Stimulated activated CD4-positive, alpha-beta T cell treated with anti-CD3 and anti-CD28 coated beads, TNF-alpha, amount 100 ng/mL, for 24 hours (primary cell): ENCODE data around the gene USP21.
"Not testable (repeated sequence)": the region's sequence is repeated elsewhere in the genome, so short reads cannot be mapped to it uniquely, and the experiment has no call there.

ENCODE experiments used
- DNase-seq, 3 experiments: peaks; one replicate each; pipeline ENCODE4 v3.0.0-alpha.2; 2020; ENCODE audit warnings: low read depth in 3 of 3

Gene USP21

DNA sequence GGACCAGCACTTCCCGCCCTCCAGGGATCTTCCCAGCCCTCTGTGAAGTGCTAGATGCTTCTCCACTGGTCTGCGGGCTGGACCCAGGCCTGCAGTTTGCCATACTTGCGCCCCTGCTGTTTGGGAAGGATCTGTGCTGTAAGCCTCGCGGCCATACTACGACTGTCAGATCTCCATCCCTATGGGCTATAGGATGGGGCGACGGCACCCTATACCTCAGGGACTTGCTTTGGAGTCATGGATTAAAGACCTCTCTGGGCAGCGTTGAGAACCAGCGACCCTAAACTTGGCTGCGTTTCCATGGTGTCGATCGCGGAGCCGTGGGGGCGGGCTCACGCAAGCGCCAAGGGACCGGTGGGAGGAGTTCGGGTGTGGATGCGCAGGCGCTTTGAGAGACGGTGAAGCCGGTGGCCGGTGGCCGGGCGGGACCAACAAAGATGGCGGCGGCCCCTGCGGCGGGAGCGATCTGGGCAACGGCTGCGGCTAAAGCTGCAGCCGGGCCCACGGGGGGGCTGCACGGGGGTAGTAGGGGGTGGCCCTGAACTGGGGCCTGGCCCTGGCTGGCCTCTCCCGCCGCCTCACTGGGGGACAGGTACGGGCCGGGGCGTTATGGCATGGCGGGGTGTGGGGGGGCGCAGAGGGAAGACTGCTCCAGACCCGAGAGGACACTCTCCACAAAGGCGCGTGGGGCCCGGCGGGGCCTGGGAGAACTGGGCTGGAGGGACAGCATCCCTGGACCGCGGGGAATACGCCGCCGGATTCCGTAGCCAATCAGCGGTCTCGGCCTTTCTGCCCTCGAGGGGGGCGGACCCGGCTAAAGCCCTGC is at the start of gene USP21:
Gene USP21 (plus strand): TSS at position 414 of the 826 bp plus-strand sequence. CDS start 1,141 bp downstream, outside the sequence.
- DNase-seq = peak; percentile 85 to 91 (median 86)

DNA sequence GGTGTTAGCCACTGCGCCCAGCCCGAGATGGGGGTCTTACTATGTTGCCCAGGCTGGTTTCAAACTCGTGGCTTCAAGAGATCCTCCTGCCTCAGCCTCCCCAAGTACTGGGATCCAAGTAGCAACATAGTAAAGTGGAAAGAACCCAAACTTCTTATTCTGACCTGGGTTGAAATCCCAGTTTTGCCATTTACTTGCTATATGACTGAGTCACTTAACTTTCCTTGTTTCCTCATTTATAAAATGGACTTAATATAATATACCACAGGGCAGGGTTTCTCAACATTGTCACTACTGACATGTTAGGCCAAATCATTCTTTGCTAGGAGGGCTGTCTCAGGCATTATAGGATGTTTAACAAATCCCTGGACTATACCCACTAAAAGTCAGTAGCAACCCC is 48.2 kb upstream of the USP21 start:
- DNase-seq = no peak

DNA sequence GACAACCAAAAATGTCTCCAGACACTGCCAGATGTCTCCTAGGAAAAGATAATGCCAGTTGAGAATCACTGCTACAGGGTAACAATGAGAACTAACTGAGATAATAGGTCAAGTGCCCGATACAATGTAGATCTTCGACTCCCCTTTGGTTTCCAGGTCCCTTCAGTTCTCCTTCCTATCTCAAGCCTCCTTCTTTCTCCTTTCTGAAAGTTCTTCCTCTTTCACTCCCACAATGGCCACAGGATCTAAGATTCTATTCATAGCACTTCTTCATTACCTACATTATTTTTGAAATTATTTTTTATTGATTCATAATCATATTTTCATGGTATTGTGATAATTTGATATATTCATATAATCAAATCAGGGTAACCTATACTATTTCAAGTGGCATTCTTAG is 47.8 kb upstream of the USP21 start:
- DNase-seq = no peak

- DNase-seq = no peak
Observed at GRCh38 chr1:161113915-161114314, 45.4 kb upstream of the USP21 start.

- DNase-seq = no peak
Observed at GRCh38 chr1:161114556-161114955, 44.7 kb upstream of the USP21 start.

- peak in 1 of 3 experiments; percentile 39 for DNase-seq
Observed at GRCh38 chr1:161115132-161115711, 44.1 kb upstream of the USP21 start.

- DNase-seq = not testable (repeated sequence)
Observed at GRCh38 chr1:161115961-161116360, 43.3 kb upstream of the USP21 start.

GRCh38 chr1:161117759-161118581 is 41.3 kb upstream of the USP21 start, which contains the start of the genes NIT1 and PFDN2:
NIT1 (plus strand) TSS chr1:161118105; CDS start chr1:161118177, 72 bp downstream.
PFDN2 (minus strand) TSS chr1:161118037; CDS start chr1:161118026, 11 bp downstream.
- peak; percentile 68 to 86 (median 70) for DNase-seq

DNA sequence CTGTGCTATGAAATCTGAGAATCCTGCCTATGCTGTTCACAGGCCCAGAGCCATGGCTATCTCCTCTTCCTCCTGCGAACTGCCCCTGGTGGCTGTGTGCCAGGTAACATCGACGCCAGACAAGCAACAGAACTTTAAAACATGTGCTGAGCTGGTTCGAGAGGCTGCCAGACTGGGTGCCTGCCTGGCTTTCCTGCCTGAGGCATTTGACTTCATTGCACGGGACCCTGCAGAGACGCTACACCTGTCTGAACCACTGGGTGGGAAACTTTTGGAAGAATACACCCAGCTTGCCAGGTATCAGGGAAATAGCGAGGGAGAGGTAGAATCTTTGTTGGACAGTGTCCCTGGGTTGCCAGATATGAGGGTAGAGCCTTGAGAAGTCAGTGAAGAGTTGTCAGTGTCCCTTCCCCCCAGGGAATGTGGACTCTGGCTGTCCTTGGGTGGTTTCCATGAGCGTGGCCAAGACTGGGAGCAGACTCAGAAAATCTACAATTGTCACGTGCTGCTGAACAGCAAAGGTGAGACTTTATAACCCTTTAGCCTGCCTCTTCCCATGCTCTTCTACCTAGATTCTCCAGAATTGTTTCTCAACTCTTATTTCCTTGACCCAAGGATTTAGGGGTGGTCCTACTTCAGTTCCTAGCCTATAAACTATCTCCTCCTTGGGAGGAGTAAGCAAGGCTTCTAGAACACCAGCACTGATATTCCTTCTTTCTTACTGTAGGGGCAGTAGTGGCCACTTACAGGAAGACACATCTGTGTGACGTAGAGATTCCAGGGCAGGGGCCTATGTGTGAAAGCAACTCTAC is 40.0 kb upstream of the USP21 start:
- DNase-seq = peak; percentile 44 to 65 (median 58)

GRCh38 chr1:161121042-161121650 is 38.2 kb upstream of the USP21 start:
- DNase-seq = no peak

GRCh38 chr1:161121834-161122233 is 37.5 kb upstream of the USP21 start:
- no peak for DNase-seq

- DNase-seq = no peak
Observed at GRCh38 chr1:161122967-161123366, 36.3 kb upstream of the USP21 start.

DNA sequence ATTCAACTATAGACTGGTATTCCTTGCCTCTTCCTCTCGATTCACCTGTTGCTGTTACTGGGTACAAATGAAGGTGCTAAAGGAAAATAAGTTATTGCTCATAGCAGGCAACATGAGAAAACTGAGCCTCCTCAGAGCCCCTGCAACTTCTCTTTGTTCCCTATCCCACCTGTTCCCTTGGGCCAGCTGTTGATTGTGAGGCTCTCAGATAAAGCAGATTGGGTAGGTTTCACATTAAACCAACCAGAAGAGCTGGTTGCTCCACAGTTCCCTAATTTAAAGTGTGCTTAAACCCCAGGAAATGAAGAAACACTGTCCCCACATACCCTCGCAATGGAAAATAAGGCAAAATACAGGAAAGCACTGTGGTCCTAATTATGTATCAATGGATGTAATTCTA is 31.7 kb upstream of the USP21 start:
- DNase-seq = no peak

GRCh38 chr1:161128591-161129420 is 30.5 kb upstream of the USP21 start:
- DNase-seq = no peak

- no peak for DNase-seq
Observed at GRCh38 chr1:161130266-161130665, 29.0 kb upstream of the USP21 start.

DNA sequence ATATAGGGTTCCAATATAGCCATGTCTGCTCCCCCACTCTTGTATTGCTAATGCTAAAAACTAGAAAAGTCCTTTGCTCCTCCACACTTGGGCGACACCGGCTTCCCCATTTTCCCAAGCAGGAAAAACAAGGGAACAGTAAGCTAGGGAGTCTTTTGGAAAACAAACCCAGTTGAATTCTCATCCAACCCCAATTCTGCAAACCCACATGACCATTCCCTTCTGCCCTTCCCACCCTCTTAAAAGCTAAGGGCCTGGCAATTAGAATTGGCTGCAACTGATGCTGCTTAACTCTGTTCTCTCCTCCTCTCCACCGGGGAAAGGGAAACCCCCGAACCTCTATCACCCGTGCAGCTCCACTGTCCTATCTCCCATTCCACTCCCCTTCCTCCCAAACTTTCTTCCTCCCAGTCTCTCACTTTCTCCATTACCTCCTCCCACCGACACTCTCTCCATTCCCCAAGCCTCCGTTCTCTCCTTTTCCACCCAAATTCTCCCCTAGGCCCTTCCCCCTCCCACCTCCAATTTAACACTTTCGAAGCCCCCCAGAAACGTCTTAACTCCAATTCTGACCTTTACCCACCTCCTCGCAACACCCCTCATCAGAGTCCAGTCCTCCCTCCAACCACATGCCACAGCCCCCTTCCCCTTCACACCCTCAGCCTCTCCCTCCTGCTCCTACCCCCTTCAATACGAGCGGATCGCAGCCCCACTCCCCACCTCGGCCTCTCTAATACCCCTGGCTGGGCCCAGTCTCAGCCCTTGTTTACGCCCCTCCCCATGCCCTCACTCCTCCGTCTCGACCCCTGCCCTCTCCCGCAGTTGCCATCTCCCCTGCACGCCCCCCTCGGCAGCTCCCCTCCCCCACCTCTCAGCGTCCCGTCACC is 27.5 kb upstream of the USP21 start:
- DNase-seq = no peak

- DNase-seq = peak; percentile 81 to 89 (median 87)
Observed at GRCh38 chr1:161132410-161133219, 26.7 kb upstream of the USP21 start, which contains the start of gene DEDD. DEDD (minus strand) TSS chr1:161132667; CDS start chr1:161124462, 8,205 bp downstream.

DNA sequence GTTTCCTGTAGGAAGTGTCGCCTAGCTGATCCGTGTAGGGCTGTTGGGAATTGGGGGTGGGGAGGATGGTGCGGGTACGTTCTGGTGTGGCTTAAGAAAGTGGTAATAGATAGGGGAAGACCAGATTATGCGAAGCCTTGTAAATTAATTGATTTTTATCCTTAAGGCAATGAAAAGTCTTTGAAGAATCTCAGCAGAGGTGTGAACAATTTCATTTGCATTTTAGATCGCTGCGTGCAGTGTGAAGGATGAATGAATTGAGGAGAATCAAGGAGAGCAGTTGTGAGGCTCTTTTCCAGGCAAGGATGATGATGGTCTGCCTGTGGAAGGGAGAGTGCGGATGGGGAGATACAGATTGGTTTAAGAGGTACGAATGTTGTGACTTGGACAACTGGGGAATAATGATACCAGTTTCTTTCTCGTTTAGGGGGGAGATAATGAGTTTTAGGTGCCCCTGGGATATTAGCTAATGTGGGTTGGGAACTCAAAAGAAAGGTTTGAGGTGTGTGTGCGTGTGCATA is 26.0 kb upstream of the USP21 start:
- no peak for DNase-seq
